ENCODE data around the gene RNF114.
"Not testable (repeated sequence)": the region's sequence is repeated elsewhere in the genome, so short reads cannot be mapped to it uniquely, and the experiment has no call there.

Gene RNF114

DNA sequence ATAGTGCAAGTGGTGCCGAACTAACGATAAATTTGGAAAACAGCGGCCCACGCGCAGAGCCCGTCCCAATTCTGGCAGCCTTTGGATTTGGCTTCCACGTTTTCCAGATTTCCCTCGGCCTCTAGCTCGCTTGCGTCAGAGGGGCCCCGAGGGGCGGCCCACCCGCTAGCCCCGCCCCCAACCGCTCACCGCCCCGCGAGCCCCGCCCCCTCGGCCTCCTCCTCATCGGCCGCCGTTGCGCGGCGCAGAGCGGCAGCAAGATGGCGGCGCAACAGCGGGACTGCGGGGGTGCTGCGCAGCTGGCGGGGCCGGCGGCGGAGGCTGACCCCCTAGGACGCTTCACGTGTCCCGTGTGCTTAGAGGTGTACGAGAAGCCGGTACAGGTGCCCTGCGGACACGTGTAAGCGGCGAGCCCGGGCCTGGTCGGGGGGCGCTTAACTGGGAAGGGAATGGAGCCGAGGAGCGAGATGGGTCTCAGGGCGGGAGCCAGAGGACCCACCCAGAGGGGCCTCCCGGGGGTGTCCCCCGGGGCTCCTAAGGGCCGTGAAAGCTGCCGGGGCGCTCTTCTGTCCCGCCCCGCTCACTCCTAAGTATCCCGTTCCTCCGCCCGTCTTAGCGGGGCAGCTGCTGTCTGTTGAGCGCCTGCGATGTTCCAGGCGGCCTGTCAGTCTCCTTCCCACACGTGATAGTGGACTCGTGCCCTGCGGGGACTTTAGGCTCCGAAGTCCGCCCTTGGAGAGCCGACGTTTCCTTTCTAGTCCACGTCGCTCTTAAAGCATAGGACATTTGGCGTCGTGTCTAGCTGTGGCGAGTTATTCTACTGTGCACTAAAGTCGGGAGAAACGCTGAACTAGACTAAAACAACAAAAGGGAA lies at the start of gene RNF114:
Gene RNF114 (plus strand): TSS at position 245 of the 874 bp plus-strand sequence. CDS start 16 bp downstream, at position 261.
- peak; percentile 95 for DNase-seq (ENCODE audit: low spot score)

DNA sequence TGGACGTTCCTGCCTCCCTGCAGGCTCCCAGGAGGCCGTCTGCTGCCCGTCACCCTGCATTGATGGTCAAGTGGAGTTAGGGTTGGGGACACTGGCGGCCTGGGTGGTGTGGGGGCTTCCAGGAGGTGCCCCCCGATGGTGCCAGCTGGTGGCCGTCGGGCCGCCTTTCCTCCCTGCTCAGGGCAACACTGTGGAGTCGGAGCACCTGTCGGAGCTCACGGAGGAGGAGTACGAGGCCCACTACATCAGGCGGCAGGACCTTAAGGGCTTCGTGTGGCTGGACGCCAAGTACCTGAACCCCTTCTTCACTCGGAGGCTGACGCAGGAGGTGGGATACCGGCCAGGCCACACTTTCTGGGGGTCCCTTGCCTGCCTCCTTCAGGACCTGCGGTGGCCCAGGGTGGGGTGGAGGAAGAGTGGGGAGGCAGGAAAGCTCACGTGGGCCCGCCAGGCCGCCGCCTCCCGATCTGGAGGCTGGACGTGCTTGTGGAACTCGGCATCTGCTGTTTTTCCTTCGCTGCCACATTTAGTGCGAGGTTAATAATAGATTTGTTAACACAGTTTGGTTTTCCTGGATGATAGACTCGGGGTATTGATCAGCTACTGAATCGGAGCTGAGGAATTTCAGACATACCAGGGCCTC lies 49.5 kb upstream of the RNF114 start:
- no peak for DNase-seq (ENCODE audit: low spot score)

DNA sequence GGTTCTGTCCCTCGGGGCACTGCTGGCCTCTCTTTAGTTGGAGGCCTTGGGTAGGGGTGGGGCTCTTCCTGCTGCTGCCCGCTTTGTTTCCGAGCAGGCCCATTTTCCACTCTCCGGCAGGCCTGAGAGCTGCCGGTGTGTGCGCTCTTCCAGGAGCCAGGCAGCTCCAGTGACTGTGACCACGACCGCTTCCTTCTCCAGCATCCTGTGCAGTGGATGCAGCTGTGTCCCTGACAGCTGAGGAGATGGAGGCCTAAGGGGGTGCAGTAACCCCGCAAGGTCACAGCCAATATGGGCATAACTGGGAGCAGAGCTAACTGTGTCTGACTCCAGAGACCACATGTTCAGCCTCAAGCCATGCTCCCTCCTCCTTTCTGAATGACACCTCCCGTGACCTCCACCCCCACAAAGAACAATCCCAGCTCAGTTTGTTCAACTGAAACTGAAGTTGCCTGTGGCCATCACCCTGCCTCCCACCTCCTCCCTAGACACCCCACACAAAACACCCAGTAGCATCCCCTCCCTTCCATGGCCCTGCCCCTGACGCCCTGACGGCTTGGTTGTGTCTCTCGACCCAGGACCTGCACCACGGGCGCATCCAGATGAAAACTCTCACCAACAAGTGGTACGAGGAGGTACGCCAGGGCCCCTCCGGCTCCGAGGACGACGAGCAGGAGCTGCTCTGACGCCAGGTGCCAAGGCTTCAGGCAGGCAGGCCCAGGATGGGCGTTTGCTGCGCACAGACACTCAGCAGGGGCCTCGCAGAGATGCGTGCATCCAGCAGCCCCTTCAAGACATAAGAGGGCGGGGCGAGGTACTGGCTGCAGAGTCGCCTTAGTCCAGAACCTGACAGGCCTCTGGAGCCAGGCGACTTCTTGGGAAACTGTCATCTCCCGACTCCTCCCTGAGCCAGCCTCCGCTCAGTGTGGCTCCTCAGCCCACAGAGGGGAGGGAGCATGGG lies 48.7 kb upstream of the RNF114 start:
- DNase-seq (ENCODE audit: low spot score) = no peak

- peak; percentile 86 for DNase-seq (ENCODE audit: low spot score)
Measured at GRCh38 chr20:49888212-49889000, 47.8 kb upstream of the RNF114 start.

DNA sequence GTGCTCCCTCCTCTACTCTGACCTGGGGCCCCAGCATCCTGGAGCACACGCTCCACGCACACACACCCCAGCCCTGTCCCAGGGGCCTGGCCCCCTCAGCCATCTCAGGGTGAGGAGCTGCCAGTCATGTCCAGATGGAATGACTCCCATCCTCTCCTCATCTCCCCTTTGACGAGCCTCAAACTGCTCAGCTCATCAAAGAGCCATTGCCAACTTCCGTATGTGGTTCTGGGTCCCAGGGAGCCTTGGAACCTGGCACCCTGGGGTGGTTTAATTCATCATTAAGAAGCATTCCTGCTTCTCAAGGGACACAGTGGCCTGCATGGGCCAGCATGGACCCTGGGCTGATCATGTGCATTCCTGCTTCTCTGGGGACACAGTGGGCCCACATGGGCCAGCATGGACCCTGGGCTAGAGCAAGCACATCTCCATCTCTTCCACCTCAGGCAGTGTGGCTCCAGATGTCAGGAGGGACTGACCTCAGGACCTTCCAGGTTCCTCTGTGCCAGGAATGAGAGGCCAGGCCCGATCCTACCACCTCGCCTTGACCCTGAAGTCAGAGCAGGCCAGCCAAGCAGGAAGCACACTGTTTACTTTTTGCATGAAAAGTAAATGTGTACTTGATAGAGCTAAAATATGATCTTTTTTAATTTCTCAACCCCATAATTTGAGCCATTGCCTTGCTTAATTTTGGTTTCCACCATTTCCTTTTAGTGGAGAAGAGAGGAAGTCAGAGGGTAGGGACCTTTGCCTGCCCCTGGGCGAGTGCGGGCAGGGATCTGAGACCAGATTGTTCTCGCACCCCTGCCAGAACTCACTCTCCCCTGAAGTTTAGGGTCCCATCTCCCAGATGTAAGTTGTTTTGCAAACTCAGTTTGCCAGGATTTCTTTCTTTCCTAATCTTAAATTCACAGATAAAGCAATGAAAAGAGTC lies 46.9 kb upstream of the RNF114 start:
- DNase-seq (ENCODE audit: low spot score) = no peak

GRCh38 chr20:49889935-49890333 lies 46.3 kb upstream of the RNF114 start:
- no peak for DNase-seq (ENCODE audit: low spot score)

GRCh38 chr20:49890471-49891361 lies 45.5 kb upstream of the RNF114 start:
- no peak for DNase-seq (ENCODE audit: low spot score)

DNA sequence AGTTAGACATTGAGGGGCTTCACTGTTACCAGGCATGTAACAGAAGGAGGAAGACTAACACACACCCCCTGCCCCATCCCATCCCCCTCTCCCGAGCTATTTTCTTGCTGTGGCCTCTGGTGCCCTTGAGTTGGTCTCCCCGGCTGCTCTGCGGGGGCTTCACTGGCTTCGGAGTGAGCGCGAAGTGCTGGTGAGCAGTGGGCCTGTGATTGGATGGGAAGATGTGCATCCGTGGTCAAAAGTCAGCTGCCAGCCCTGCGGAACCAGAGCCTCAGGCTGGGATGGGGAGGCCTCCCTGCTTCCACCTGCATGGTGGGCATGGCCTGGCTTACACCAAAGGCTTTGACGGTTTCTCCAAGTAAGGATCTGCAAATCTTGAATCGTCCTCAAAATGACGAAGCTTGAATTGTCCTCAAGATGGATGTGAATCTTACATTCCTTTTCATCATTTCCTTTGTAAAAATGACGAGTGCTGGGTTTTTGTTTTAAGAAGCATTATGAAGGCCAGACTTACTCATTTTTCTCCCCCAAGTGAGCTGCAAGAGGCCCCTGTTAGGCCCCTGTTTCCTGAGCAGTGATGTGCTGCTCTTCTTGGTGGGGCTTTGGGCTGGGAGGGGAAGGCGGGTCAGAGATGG lies 44.6 kb upstream of the RNF114 start:
- no peak for DNase-seq (ENCODE audit: low spot score)

DNA sequence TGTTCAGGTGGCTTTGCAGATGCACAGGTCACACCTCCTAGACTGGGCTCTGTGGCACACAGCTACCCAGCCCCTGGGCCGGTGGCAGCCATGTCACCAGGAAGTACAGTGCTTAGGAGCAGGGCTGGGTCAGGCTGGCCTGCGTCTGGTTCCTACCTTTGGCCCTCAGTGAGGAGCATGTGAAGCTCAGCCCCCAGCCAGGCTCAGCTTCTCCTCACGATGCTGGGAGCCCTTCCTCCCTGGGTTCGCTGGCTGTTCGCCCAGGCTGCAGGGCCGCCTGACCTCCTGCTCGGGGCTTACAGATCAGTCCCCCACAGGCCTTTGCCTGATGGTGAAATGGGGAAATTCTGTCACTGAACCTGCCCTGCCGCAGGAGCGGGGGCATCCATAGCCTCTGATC lies 43.9 kb upstream of the RNF114 start:
- DNase-seq (ENCODE audit: low spot score) = no peak

- DNase-seq (ENCODE audit: low spot score) = no peak
Measured at GRCh38 chr20:49892817-49893216, 43.4 kb upstream of the RNF114 start.

- no peak for DNase-seq (ENCODE audit: low spot score)
Measured at GRCh38 chr20:49893242-49894072, 42.7 kb upstream of the RNF114 start.

GRCh38 chr20:49894073-49894470 lies 42.1 kb upstream of the RNF114 start:
- no peak for DNase-seq (ENCODE audit: low spot score)

DNA sequence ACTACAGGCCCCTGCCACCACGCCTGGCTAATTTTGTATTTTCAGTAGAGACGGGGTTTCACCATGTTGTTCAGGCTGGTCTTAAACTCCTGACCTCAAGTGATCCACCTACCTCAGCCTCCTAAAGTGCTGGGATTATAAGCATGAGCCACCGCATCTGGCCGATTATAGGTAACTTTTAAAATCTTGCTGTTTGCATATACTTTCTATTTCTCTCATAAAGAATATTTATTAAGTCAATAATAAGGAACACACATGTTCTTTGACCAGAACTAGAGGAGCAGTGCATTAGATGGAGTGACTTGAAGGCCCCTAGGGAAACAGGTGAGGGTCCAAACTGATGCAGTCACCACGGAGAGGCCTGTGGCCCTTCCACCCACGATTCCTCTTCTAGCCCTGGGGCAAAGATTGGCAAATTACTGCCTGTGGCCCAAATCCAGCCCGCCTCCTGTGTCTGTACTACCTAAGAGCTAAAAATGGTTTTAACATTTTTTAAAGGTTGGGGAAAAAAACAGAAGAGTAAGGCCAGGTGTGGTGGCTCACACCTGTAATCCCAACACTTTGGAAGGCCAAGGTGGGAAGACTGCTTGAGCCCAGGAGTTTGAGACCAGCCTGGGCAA lies 40.6 kb upstream of the RNF114 start:
- not testable (repeated sequence) for DNase-seq (ENCODE audit: low spot score)

DNA sequence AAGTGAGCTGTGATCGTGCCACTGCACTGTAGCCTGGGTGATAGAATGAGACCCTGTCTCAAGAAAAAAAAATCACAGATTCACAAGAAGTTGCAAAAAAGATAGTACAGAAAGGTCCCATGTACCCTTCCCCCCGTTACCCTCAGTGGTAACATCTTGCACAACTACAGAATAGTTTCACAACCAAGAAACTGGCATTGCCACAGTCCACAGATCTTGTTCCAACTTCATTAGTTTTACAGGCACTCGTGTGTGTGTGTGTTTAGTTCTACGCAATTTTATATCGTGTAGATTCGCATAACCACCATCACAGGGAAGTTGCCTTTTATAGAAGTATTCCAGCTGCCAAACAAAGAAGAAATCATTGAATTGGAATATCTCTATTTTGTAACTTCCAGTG lies 40.0 kb upstream of the RNF114 start:
- DNase-seq (ENCODE audit: low spot score) = no peak

- DNase-seq (ENCODE audit: low spot score) = no peak
Measured at GRCh38 chr20:49899541-49900383, 36.4 kb upstream of the RNF114 start.

DNA sequence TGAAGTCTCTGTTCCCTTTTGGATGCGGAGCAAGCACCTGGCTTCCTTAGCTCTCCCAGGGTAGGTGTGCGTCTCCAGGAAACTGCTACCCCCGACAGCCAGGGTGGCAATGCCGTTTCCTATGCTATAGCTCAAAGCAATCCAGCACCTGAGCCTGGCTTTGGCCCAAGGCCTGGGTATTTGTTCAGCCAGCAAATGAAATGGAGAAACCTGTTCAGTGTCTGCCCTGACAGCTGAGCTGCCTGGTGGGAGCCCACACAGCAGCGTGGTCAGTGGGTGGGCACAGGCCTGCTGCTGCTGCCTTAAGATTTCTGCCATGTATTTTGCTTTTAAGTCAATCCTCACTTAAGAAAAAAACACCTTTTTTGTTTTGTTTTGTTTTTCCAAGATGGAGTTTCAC lies 34.6 kb upstream of the RNF114 start:
- DNase-seq (ENCODE audit: low spot score) = no peak

All from ecto neural progenitor cell (in vitro differentiated cells).